MM.1S (cell line): ENCODE data around the gene VSTM4.

Experiments used
- DNase-seq: peaks from one replicate; pipeline ENCODE4 v3.0.0-alpha.2; 2015
- H2AFZ ChIP-seq: fragments of 300-600 bp; sonication (generic); 2 replicates; pipeline ENCODE4 v1.6.0; 2016; ENCODE audit warnings: antibody characterized with exemption, low read length
- H3F3A ChIP-seq: fragments of 300-600 bp; sonication (generic); 2 replicates; pipeline ENCODE4 v1.6.1; 2016; ENCODE audit warnings: mild to moderate bottlenecking, antibody characterized with exemption, low read length, moderate library complexity, mixed read lengths; ENCODE audit not compliant: insufficient read depth
- H3K27ac ChIP-seq: fragments of 300-600 bp; sonication (generic); 2 replicates; pipeline ENCODE4 v1.5.1; 2016; ENCODE audit warnings: mild to moderate bottlenecking, low read length
- H3K27me3 ChIP-seq: fragments of 300-600 bp; sonication (generic); replicated peaks from 2 replicates; pipeline ENCODE4 v1.6.0; 2016; ENCODE audit warnings: low read length; ENCODE audit not compliant: insufficient read depth
- H3K36me3 ChIP-seq: fragments of 300-600 bp; sonication (generic); replicated peaks from 2 replicates; pipeline ENCODE4 v1.6.1; 2016; ENCODE audit warnings: mild to moderate bottlenecking, low read length, mixed read lengths; ENCODE audit not compliant: insufficient read depth
- H3K4me1 ChIP-seq: fragments of 300-600 bp; sonication (generic); 2 replicates; pipeline ENCODE4 v1.6.1; 2016; ENCODE audit warnings: low read length, mixed read lengths
- H3K4me2 ChIP-seq: fragments of 300-600 bp; sonication (generic); 2 replicates; pipeline ENCODE4 v1.6.0; 2016; ENCODE audit warnings: low read depth, low read length
- H3K4me3 ChIP-seq: fragments of 300-600 bp; sonication (generic); 2 replicates; pipeline ENCODE4 v1.5.1; 2016; ENCODE audit warnings: low read length, mixed read lengths
- H3K79me2 ChIP-seq: fragments of 300-600 bp; sonication (generic); 2 replicates; pipeline ENCODE4 v1.6.1; 2016; ENCODE audit warnings: mixed run types, low read length, mixed read lengths
- H3K9ac ChIP-seq: fragments of 300-600 bp; sonication (generic); 2 replicates; pipeline ENCODE4 v1.6.1; 2016; ENCODE audit warnings: low read length, mixed read lengths
- H3K9me2 ChIP-seq: fragments of 300-600 bp; sonication (generic); replicated peaks from 2 replicates; pipeline ENCODE4 v1.6.1; 2016; ENCODE audit warnings: mild to moderate bottlenecking, low read length, mixed read lengths; ENCODE audit not compliant: insufficient read depth
- H3K9me3 ChIP-seq: fragments of 300-600 bp; sonication (generic); replicated peaks from 2 replicates; pipeline ENCODE4 v1.6.1; 2016; ENCODE audit warnings: mild to moderate bottlenecking, low read length, mixed read lengths; ENCODE audit not compliant: insufficient read depth
- H4K20me1 ChIP-seq: fragments of 300-600 bp; sonication (generic); 2 replicates; pipeline ENCODE4 v1.6.1; 2016; ENCODE audit warnings: mild to moderate bottlenecking, low read length, moderate library complexity, mixed read lengths; ENCODE audit not compliant: insufficient read depth
- CTCF ChIP-seq: fragments of 300-600 bp; sonication (generic); IDR thresholded peaks from 2 replicates; pipeline ENCODE4 v1.5.1; 2016; ENCODE audit warnings: antibody characterized with exemption, low read length, mixed read lengths
- EZH2 ChIP-seq: fragments of 300-600 bp; sonication (generic); optimal IDR thresholded peaks from 2 replicates; pipeline ENCODE3; 2017; ENCODE audit warnings: low read depth, mild to moderate bottlenecking, antibody characterized with exemption, low read length, mixed read lengths
- EZH2phosphoT487 ChIP-seq: fragments of 300-600 bp; sonication (generic); IDR thresholded peaks from 2 replicates; pipeline ENCODE4 v1.6.1; 2018; ENCODE audit warnings: antibody characterized with exemption, low read length

Gene VSTM4

GRCh38 chr10:48996329-48996728 lies 119.0 kb downstream of the VSTM4 start:
- Histone ChIP-seq H3K79me2 (no peaks in the 10 kb centered on the region), H3K4me2 (no peak overlapping the region), H3K27me3 (no peaks in the 10 kb centered on the region), H3K9ac (no peak overlapping the region), H3K9me2 (no peaks in the 10 kb centered on the region), H3K27ac (no peak overlapping the region), H3K9me3 (no peaks in the 10 kb centered on the region), H4K20me1 (no peaks in the 10 kb centered on the region), H3K4me1 (no peaks in the 10 kb centered on the region), H2AFZ (no peak overlapping the region), H3K4me3 (no peak overlapping the region), H3K36me3 (no peaks in the 10 kb centered on the region), H3F3A (no peaks in the 10 kb centered on the region)
- TF ChIP-seq EZH2phosphoT487 (no peak), EZH2 (no peak), CTCF (no peak)
- no peak for DNase-seq

GRCh38 chr10:48993627-48994026 lies 121.7 kb downstream of the VSTM4 start:
- Histone ChIP-seq H4K20me1 (no peaks in the 10 kb centered on the region), H3K79me2 (no peaks in the 10 kb centered on the region), H3K9me3 (no peaks in the 10 kb centered on the region), H3K4me3 (no peak overlapping the region), H2AFZ (no peak overlapping the region), H3K27ac (no peak overlapping the region), H3K36me3 (no peaks in the 10 kb centered on the region), H3K27me3 (no peaks in the 10 kb centered on the region), H3F3A (no peaks in the 10 kb centered on the region), H3K9me2 (no peaks in the 10 kb centered on the region), H3K4me1 (no peaks in the 10 kb centered on the region), H3K4me2 (no peak overlapping the region), H3K9ac (no peak overlapping the region)
- TF ChIP-seq CTCF = no peak
- DNase-seq = no peak

GRCh38 chr10:48990226-48990625 lies 125.1 kb downstream of the VSTM4 start:
- Histone ChIP-seq H3K27ac (no peak overlapping the region), H2AFZ (no peak overlapping the region), H3F3A (no peaks in the 10 kb centered on the region), H3K4me2 (no peak overlapping the region), H3K4me3 (no peak overlapping the region), H3K4me1 (no peaks in the 10 kb centered on the region), H3K27me3 (no peaks in the 10 kb centered on the region), H3K9me2 (no peaks in the 10 kb centered on the region), H4K20me1 (no peaks in the 10 kb centered on the region), H3K9ac (no peak overlapping the region), H3K36me3 (no peaks in the 10 kb centered on the region), H3K9me3 (no peaks in the 10 kb centered on the region), H3K79me2 (no peaks in the 10 kb centered on the region)
- DNase-seq = no peak
- TF ChIP-seq EZH2 (no peak), CTCF (no peak), EZH2phosphoT487 (no peak)

GRCh38 chr10:48985621-48986158 lies 129.6 kb downstream of the VSTM4 start:
- TF ChIP-seq EZH2 = no peak
- TF ChIP-seq CTCF = no peak
- no peak for TF ChIP-seq EZH2phosphoT487
- no peaks in the 10 kb centered on the region for H3K4me1 ChIP-seq
- H3K79me2 ChIP-seq = no peaks in the 10 kb centered on the region
- no peaks in the 10 kb centered on the region for H3K27me3 ChIP-seq
- no peak overlapping the region for H3K9ac ChIP-seq
- H3K36me3 ChIP-seq = no peaks in the 10 kb centered on the region
- H3K27ac ChIP-seq = no peak overlapping the region
- no peak overlapping the region for H3K4me3 ChIP-seq
- H3K9me3 ChIP-seq = no peaks in the 10 kb centered on the region
- no peaks in the 10 kb centered on the region for H3F3A ChIP-seq
- H2AFZ ChIP-seq = no peak overlapping the region
- no peaks in the 10 kb centered on the region for H4K20me1 ChIP-seq
- no peak for DNase-seq
- no peak overlapping the region for H3K4me2 ChIP-seq
- H3K9me2 ChIP-seq = no peaks in the 10 kb centered on the region
